Measurements from ENCODE around the gene RIMBP2.

Gene RIMBP2

DNA sequence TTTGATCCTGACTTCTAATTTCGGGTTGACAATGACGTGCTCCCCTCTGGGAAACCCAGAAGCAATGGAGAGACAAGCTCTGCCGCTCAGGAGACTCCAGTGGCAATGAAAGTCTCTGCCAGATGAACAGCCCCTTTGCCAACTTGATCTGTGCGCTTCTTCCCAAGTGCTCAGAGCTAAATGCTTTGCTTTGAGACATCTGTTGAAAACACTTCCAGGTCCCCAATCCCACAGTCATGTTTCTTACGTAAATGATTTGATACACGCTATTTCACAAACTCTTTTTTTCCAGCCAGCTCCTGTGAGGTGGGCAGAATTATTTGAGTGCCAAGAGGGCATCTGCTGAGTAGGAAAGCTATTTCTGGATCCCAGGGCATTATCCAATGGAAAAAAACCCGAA is 147.6 kb downstream of the RIMBP2 start:
- Histone ChIP-seq H3K27ac (no peak overlapping the region), H3K4me3 (no peak overlapping the region)
- DNase-seq (ENCODE audit: low spot score), result no peak
- TF ChIP-seq, protein P1, sequence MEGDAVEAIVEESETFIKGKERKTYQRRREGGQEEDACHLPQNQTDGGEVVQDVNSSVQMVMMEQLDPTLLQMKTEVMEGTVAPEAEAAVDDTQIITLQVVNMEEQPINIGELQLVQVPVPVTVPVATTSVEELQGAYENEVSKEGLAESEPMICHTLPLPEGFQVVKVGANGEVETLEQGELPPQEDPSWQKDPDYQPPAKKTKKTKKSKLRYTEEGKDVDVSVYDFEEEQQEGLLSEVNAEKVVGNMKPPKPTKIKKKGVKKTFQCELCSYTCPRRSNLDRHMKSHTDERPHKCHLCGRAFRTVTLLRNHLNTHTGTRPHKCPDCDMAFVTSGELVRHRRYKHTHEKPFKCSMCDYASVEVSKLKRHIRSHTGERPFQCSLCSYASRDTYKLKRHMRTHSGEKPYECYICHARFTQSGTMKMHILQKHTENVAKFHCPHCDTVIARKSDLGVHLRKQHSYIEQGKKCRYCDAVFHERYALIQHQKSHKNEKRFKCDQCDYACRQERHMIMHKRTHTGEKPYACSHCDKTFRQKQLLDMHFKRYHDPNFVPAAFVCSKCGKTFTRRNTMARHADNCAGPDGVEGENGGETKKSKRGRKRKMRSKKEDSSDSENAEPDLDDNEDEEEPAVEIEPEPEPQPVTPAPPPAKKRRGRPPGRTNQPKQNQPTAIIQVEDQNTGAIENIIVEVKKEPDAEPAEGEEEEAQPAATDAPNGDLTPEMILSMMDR (IDR thresholded peaks at IDR 0.05), result no peak

DNA sequence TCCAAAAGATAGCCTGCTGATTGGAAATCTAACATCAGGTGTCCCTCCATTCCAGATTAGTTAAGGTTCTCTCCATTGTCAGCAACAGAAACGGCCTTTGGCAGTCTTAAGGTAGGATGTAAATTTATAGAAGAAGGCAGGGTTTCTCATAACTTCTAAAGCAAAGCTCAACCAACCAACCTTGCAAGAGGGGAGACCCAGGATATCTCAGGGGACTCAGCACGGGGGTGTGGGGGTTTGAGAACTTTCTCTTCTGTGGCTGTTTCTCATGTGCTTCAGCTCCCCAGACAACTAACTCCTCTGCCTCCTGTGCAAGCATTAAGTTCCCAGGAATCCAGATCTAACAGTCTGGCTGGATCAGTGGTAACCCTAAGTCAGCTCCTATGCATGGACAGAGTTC is 148.1 kb downstream of the RIMBP2 start:
- no peak overlapping the region for H3K27ac ChIP-seq
- H3K4me3 ChIP-seq, result no peak overlapping the region
- TF ChIP-seq, protein P1 (IDR thresholded peaks at IDR 0.05), result no peak
- DNase-seq (ENCODE audit: low spot score), result no peak

DNA sequence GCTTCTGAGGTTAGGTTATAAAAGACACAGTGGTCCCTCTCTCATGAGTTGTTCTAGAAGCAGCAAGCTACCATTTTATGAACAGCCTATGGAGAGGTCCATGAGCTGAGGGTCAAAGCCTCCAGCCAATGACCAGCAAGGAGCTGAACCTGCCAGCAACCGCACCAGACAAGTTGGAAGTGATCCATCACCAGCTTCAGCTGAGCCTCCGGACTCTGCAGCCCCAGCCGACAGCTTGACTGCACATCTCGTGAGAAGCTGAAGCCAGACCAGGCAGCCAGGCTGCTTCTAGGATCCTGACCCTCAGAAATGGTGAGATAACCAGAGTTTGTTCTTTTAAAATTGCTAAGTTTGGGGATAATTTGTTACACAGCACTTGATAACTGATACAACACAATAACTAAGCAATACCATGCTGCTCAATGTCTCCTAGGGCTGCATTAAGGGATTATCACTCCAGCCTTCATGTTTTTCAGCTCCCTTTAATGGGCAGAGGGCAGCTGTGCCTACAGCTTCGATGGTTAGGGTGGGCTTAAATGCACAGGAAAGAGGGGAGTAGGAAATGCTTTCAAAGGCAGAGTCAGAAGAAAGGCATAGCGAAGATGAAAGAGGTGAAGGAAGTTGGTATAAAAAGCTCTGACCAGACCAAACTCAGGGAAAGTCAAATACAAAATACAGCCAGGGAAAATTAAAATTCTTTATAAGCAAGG is 149.5 kb downstream of the RIMBP2 start:
- TF ChIP-seq, protein P1 (IDR thresholded peaks at IDR 0.05), result no peak

DNA sequence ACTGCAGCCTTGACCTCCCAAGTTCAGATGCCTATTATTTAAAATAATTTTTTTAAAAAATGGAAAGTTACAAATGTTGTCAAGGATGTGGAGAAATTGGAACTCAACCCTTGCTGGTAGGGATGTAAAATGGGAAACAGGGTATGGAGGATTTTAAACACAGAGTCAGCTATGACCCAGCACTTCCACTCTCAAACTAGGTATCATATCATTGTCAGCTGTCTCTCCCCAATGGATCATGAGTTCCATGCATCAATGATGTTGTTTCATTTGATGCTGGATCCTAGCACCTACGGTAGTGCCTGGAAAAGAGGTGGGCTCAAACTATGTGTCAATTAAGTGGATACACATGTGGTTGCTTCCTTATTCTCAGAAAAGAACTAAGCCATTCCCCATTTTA is 150.9 kb downstream of the RIMBP2 start:
- Histone ChIP-seq H3K4me3 (no peak overlapping the region), H3K27ac (no peak overlapping the region)
- TF ChIP-seq, protein P1 (IDR thresholded peaks at IDR 0.05), result no peak
- DNase-seq (ENCODE audit: low spot score), result no peak

More for the DNA sequence above, 149.5 kb downstream of the RIMBP2 start:
- Histone ChIP-seq H3K4me3 (no peak overlapping the region), H3K27ac (no peak overlapping the region)
- no peak for DNase-seq (ENCODE audit: low spot score)

DNA sequence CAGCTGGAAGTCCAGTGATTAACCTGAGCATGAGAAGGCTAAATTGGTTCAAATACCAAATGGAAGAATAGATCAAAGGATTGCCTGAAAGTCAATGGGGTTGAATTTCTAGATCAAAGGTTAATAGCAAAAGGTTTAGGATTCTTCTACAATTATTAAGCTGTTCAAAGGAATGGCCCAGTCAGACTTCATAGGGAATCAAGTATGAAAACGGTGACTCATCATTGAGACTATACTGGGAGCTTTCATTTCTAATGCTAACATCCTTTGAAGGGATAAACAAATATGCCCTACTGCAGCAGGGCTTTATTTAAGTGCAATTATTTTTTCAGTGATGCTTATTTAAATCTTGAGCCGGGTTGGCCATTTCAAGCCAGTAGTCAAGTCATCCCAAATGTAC is 152.8 kb downstream of the RIMBP2 start:
- no peak overlapping the region for H3K27ac ChIP-seq
- TF ChIP-seq, protein P1 (IDR thresholded peaks at IDR 0.05), result no peak
- no peak overlapping the region for H3K4me3 ChIP-seq
- no peak for DNase-seq (ENCODE audit: low spot score)

DNA sequence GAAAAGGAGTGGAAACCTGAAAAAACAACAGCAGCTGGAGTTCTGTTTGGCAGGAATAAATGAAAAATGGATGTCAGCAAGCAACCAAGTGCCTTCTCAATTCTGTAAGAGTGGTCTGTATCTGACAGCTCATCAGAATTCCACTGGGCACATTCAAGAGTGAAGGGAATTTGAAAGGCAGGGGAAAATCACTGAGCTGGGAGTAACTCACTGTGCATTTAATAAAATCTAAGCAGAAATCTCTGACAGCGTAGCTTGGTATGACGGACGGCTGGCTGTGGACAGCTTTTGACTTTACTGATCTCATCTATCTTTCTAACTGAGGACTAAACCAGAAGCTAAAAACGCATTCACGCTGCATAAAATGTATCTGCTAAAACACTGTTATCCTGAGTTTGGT is 153.4 kb downstream of the RIMBP2 start:
- H3K27ac ChIP-seq, result no peak overlapping the region
- no peak overlapping the region for H3K4me3 ChIP-seq
- TF ChIP-seq, protein P1 (IDR thresholded peaks at IDR 0.05), result no peak
- no peak for DNase-seq (ENCODE audit: low spot score)

DNA sequence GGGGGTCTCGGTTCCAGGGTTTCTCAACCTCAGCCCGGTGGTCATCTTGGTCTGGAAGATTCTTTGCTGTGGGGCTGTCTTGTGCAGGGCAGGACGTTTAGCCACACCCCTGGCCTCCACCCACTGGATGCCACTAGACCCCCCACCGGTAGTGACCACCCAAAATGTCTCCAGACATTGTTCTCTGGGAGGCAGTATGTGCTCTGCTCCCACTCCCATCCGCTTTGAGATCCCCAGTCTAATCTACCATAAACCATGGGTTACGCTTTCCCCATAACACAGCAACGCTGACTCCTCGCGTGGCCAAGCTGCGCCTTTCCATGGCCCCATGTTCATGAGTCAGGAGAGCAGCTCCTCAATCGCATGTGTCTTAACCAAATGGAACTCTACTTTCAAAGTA is 155.8 kb downstream of the RIMBP2 start:
- Histone ChIP-seq H3K27ac (no peak overlapping the region), H3K4me3 (no peak overlapping the region)
- TF ChIP-seq, protein P1 (IDR thresholded peaks at IDR 0.05), result no peak
- no peak for DNase-seq (ENCODE audit: low spot score)
